HG02981 (cell line): ENCODE measurements around the gene EOGT.

ENCODE experiments used
- ATAC-seq: cut with Tn5 transposase; IDR thresholded peaks from one replicate; pipeline ENCODE4 v1.9.1; 2021; ENCODE audit warnings: mild to moderate bottlenecking, moderate library complexity; ENCODE audit not compliant: unreplicated experiment

Gene EOGT

DNA sequence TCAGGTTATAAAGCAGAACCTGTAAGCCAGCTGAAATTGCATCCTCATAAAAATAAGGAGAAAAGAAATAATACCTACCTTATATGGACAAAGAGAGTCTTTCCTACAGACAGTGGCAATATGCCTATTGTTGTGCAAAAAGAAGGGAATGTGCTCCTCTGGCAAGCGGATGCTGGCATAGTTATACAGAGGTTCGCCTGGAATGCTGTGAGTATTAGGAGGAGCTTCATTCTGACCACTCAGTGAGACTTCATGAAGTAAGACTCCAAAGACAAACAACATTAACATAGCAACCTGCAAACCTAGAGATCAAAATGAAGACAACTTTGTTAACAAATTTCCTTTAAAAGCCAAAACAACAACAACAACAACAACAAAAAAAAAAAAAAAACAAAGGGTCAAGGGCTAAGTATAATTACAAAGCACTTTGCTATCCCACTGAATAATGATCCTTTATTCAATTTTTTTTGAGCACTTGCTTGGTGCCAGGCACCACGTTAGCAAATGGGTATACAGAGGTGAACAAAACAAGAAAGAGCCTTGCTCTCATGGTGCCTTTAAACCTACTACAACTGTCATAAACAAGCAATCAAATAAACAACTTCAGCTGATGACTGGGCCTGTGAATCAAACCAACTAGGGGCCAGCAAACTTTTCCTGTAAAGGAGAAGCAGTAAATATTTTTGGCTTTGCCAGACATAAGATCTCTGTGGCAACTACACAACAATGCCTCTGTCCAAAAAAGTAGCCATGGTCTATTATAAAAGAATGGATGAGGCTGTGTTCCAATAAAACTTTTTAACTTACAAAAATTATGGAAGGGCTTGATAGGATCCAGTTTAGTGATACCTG, 3.7 kb downstream of the EOGT start:
- no peak for ATAC-seq

DNA sequence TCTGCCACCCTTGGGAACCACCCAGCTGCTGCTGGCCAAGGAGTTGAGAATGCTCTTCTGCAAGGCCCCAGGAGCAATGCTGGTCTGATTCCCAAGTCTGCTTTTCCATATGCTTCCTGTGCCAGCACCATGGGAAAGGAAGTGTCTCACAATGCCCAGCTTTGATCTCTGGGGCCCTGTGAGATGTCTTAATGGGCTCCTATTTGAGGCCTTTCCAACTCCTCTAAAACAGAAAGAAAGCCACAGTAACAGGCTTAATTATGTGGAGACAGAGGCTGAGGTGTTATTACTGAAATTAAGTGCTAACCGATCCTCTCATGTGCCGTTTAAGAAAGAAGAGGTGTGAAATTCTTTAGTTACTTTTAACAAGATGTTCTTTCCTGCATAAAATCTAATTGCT, 4.5 kb downstream of the EOGT start:
- no peak for ATAC-seq

DNA sequence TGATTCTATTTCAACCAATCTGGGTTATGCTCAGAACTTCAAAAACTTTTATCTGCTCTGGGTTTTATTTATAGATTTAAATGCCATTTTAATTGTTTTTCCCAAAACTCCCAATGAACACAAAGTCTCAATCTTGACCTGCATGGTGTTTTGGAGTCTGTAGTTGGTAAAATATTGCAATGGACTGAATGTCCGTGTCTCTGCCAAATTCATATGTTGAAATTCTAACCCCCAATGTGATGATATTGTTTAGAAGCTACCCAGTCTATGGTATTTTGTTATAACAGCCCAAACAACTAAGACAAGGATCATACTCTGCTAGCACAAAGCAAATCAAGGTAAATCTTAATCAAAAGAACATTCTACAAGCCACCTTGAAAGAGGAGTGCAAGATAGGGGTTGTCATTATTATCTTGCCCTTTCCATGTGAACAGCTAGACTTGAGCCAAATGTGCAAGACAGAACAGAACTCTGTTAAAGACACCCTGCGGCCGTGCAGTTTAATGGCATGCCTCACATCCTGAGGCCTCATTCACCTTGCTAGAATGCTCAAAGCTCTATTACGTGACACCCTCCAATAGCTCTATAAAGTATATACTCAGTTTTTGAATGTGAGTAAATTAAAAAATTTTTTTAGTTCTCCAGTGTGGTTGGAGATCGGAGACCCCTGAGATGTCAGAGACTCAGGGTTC, 7.5 kb downstream of the EOGT start:
- ATAC-seq, result no peak

DNA sequence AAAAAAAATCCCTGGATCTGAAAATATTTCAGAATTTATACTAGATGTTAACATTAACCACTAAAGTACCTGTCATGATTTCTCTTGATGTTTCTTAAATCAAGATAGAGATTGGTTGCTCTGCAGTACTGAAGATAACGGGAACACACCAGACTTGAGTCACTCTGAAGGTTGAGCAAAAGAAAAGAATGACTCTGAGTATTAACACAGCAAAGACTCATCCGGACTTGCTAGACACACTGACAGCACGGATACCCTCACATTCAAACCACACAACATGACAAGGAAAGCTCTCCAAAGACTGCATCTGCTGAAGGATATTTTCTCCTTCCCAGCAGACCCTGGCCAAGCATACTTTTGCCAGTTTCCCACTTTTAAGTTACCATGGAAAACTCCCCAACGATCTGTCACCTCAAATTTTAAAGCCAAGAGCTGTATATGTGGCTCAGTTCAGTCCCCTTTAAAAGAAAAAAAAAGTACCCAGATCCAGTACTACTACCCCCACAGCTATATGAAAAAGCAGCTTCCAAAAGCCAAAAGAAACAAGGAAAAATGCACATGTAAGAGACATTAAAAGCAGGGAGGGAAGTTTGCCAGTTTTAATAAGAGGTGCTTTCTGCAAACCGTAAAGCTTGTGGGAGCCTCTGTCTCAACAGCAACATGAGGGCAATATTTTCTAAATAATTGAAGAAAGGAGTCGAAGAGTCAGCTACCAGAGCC, 8.3 kb downstream of the EOGT start:
- no peak for ATAC-seq

DNA sequence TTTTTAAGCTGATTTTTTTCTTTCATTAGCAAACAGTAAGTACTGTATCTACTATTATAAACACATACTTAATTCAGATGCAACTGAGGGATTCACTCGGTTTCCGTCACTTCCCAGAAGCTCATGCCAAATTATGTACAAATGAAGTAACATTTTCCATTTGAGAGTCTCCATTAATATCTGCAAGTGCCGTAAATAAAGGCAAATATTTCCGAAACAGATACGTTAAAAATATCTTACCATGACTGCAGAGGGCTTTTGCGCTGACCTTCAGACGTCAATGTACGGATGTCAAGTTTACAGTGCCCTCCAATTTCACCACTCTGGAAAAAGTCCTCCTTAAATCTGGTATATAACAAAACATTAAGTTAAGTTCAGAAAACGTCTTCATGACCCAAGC, 9.3 kb downstream of the EOGT start:
- no peak for ATAC-seq

DNA sequence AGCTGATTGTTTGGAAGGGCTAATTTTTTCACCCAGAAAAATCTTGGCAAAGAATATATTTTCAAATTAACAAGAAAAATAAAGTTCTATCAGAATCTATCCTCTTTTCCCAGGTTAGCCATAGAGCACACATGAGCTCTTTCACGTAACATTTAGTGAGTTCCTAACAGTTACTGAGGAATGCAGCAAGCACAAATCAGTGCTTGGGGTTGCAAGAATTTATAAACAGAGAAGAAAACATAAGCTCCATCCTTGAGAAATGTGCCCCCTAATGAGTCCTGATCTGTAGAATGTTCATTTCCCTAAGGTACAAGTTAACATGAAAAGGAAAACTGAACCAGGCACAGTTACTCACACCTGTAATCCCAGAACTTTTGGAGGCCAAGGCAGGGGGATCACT, 13.9 kb downstream of the EOGT start:
- ATAC-seq, result no peak

DNA sequence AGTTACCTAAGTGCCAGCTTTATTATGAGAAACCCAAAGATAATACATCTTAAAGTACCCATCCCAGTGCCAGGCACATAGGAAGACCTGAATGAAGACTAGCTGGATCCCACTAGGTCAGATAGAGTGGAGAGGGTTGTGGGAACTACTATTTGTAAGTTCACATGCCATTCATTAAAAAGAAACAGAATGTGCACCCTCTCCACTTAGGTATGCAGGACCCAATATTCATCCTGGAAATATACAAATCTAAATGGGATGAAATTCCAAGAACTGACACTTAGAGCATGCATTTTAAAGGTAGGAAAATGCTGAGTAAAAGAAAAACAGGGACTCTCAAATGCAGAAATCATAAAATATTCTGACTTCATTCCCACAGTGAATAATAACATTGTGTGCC, 14.3 kb downstream of the EOGT start:
- no peak for ATAC-seq

DNA sequence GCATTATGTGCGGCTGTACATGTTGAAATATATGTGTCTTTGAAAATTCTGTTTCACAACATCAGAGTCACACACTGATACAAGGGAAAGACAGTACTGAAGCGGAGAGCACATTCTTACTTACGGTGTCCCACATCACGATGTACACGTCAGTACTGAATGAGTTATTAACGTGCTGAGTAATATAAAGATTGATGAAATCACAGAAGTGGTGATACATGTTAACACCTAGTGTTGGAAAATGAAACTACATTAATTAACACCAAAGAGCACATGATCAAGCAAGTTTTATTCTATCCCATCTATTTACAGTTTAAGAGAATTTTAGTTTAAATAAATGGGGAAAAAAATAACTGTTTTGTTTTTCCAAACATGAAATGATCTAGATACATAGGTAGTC, 15.6 kb downstream of the EOGT start:
- ATAC-seq, result no peak

DNA sequence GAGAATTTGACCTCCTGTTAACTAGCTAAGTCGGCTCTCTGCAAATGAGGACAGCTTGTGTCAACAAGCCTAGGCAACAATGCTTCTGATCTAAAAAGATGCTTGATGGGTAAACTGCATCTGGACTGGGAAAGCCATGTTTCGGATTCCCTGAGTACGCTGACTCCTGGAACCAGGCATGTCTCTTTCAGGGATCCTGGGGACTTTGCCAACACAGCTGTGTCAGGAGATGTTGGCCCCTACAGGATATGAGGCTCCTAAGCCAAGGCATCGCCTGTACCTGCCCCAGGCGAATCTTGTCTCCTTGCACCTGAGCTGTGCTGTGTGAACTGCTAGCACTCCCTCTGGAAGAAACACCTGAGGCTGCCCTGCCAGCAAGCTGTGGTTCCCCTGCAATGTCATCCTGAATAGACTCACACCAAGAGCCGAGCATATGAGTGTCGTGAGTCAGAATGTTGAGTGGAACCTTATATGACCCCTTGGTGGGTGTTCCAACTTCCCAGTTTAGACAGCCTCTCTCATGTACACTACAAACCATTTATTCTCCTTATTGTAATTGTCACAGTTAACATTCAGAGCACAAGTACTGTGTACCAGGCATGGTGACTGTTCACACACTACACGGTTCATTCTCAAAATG, 17.0 kb downstream of the EOGT start:
- no peak for ATAC-seq

DNA sequence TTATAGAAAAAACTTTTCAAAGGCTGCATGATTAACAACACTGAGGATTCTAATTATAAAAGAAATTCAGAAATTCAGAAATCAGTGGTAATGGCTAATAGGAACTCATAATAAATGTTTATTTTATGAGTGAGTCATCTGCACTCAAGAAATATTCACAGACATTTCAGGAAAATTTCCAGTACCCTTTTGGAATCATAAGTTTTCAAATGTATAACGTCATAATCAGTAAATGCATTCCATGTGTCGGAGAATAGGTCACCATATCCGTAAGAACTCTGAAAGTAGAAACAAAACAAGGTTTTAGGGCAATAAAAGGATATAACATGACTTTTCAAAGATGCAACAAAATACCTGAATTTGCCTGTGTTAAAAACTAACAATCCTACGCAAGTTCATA, 24.7 kb downstream of the EOGT start:
- ATAC-seq, result no peak

DNA sequence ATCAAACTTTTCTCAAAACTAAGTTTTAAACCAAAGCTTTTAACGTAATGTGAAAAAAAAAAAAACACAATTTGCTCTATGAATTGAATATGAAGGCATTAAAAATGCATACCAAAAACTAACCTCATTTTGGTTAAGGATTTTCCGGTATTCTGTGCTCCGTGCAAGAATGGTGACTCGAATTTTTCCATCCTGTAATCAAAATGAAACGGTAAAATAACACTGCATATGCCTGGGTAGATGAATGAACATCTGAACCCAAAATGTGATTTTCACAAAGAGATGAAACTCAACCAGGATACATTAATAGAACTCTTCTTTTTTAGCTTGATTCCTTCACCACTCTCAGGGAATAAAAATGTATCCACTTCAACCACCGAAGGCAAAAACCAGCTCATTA, 26.2 kb downstream of the EOGT start:
- ATAC-seq, result no peak

DNA sequence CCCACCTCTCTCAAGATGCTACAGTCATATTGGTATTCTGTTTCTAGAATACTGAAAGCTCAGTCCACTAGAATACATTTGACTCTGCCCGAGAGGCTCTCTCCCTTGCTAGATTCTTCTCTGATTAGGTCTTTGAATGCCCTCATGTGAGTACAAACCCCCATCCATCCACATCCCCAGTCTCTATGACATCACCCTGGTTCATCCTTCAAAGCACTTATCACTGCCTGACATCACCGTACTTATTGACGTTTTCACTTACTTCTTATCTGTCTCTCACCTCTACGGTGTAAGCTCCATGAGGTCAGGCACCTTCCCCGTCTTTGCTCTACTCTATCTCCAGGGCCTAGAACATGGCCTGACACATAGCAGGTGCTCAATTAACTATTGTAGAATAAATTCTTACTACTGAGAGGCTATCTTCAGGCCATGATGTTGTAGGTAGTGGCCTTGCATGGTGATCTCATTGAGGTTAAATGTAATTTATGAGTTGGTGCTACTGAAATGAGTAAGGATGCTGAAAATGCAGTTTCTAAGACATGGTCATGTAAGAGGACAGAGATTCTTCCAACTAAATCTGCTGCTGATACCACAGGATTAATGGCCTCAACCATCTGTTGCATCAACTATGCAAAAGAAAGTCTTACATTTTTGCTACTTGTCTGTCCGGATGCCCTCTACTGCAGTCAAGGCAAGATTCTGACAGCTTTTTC, 26.8 kb downstream of the EOGT start:
- ATAC-seq, result no peak

DNA sequence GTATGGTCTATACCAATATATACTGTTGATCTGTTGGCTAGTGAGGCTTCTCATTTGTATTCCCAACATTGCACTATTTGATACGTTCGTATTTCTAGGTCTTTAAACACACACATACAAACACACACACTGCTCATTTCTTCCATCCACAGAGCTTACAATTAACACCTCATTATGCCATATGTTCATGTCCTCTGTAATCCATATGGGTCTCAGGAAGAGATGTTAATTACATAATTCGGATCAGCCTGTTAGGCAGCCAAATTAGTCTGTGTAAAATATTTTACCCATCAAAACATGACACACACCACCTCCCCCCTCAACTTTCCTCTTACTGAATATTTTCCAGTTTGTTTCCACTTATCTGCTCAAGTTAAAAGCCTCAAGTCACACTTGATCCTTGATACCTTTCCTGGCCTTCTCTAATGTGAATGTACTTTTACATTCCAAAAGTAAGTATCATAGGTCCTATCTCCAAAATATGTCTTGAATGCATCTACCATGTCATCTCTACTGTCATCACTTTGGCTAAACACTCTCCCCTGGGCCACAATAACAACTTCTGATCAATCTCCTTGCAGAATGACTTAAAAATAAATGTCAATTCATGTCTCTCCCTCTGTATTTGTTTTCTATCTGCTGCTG, 28.2 kb downstream of the EOGT start:
- no peak for ATAC-seq

DNA sequence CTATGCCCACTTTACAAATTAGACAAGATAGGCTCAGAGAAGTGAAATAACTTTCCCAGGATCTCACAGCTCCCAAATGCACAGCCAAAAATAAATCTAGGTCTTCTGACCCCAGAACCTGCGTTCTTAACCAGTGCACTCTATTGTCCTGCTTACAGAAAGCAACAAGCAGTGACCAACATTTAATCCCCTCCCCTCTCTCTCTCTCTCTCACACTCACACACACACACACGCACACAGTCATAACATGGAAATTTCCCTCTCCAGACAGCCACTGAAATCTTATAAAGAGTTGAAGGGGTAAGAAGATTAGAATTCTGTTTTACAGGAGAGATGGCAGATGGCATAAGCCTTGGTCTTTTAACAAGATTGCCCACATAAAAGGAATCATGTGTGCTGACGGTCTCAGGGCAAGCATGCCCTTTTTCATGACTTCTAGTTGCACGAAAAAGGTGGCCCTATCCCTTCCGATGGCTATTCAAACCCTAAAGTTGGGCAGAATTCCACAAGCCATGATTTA, 29.4 kb downstream of the EOGT start:
- no peak for ATAC-seq

DNA sequence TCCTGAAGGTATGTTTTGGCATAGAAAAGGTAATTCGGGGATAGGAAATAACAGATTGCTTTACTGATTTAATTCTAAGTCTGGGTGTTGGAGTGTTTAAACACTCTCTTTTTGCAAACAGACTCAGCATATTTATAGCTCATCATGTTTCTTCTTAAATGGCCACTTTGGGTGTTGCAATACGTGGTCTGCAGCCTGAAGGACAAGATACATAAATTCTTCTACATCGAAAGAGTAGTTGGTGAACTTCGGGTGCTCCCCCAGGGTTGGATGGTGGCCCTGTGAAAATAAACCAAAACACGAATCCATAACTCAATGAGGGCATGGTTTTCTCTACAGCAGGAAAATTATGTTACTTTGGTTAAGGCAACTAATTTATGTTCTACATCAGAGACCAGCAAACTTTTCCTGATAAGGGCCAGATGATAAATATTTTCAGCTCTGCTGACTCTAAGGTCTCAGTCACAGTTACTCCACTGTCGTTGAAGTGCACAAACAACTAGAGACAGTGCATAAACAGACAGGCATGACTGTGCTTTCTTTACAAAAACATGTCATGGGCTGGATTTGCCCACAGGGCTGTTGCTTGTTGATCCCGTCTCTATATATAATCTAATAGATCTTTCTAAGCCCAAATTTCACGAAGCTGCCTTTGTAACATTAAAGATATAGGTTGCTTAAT, 35.9 kb downstream of the EOGT start:
- ATAC-seq, result no peak

DNA sequence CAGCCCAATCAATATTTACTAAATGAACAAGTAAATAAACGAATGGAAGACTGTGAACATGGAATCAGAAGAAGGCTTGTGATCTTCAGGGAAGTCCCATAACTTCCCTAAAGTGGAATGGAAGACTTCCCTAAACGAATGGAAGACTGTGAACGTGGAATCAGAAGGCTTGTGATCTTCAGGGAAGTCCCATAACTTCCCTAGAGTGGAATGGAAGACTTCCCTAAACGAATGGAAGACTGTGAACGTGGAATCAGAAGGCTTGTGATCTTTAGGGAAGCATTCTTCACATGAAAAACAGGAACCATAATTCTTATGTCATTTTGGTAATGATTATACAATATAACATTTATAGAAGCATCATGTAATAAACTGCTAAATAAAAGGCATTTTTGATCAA, 38.8 kb downstream of the EOGT start:
- ATAC-seq, result no peak

DNA sequence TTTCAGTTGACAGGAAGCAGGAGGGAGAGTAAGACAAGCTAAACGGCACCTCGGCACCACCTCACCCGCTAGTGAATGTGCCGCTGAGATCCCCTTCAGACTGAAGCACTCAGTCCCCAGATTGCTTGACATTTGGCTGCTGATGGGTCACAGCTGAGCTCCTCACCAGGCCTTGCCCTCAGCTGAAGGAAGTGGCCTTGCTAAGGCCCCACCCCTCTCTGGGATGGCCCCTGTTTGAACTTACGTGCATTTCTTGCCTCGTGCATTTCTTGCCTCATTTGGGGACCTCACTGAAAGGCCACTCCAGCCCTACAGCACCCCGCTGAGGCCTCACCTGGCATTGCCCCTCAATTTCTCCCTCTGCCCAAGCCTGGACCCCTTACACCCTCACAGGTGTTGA, 39.8 kb downstream of the EOGT start:
- ATAC-seq, result no peak

DNA sequence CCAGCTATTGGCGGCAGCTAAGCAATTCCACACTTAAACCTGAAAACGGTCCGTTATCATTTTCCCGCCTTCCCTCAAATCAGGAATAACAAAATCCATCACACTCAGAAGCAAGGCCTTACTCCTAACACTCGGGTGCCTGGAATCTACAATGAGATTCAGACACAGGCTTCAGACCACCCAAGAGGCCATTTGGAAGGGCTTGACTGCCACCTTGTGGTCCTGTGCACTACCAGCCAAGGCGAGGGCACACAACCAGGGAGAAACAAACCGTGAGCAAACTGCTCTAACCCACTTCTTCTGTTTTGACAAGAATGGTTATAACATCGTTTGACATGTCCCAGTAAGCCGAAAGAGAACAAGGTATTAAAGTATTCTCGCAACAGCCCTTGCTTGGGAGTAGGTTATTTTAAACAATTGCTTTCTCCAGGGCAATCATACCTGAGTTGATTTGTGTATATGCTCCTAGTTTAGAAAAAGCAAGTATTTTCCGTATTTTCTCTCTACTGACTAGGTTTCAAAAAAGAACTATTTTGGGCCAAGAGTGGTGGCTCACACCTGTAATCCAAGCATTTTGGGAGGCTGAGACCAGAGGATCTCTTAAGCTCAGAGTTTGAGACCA, 41.0 kb downstream of the EOGT start:
- ATAC-seq, result peak; percentile 67

DNA sequence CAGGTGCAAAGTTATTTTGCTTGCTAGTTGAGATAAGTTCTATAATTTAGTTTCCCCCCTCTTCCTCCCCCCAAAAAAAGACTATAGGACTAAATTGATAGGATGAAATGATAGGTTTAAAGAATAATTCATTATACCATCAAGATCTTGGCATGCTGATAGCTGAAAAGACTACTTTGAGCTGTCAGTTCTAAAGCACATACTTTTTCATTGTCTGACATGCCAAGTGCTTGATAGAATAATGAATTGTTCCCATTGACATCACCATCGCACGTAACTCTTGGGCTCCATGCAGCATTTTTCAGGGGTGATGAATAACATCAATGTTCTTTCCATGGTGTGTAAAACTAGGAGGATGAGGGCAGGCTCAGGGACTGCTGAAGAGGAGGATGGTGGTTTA, 48.8 kb downstream of the EOGT start:
- ATAC-seq, result no peak
